IPS-15b (cell line): Measurements from ENCODE around the gene PKN1.

ENCODE experiments used
- H3K27me3 ChIP-seq: one replicate; pipeline ENCODE4 v1.6.1; 2013; ENCODE audit warnings: low read length; ENCODE audit not compliant: control insufficient read depth, insufficient read depth
- H3K36me3 ChIP-seq: one replicate; pipeline ENCODE4 v1.6.1; 2013; ENCODE audit warnings: low read length; ENCODE audit not compliant: control insufficient read depth, insufficient read depth
- H3K4me1 ChIP-seq: one replicate; pipeline ENCODE4 v1.6.1; 2013; ENCODE audit warnings: mild to moderate bottlenecking, low read length; ENCODE audit not compliant: control insufficient read depth, insufficient read depth
- H3K4me3 ChIP-seq: one replicate; pipeline ENCODE4 v1.5.1; 2013; ENCODE audit warnings: low read depth, low read length
- H3K9ac ChIP-seq: one replicate; pipeline ENCODE4 v1.6.1; 2013; ENCODE audit warnings: low read depth, mild to moderate bottlenecking, low read length
- H3K9me3 ChIP-seq: one replicate; pipeline ENCODE4 v1.6.1; 2013; ENCODE audit warnings: mild to moderate bottlenecking, low read length; ENCODE audit not compliant: control insufficient read depth, insufficient read depth

Gene PKN1

GRCh38 chr19:14505488-14506239 lies 72.6 kb downstream of the PKN1 start:
- no peak overlapping the region for H3K4me3 ChIP-seq
- no peaks in the 10 kb centered on the region for H3K36me3 ChIP-seq
- H3K4me1 ChIP-seq: no peaks in the 10 kb centered on the region
- no peaks in the 10 kb centered on the region for H3K27me3 ChIP-seq
- H3K9ac ChIP-seq: peak overlapping the region; percentile 16
- H3K9me3 ChIP-seq: no peaks in the 10 kb centered on the region

GRCh38 chr19:14507704-14508542 lies 74.8 kb downstream of the PKN1 start:
- no peak overlapping the region for H3K4me3 ChIP-seq
- H3K9me3 ChIP-seq: no peaks in the 10 kb centered on the region
- no peaks in the 10 kb centered on the region for H3K36me3 ChIP-seq
- H3K9ac ChIP-seq: no peak overlapping the region
- no peaks in the 10 kb centered on the region for H3K4me1 ChIP-seq
- H3K27me3 ChIP-seq: no peaks in the 10 kb centered on the region

- Histone ChIP-seq H3K9ac (no peak overlapping the region), H3K9me3 (no peaks in the 10 kb centered on the region), H3K4me3 (no peak overlapping the region), H3K4me1 (no peaks in the 10 kb centered on the region), H3K27me3 (no peaks in the 10 kb centered on the region), H3K36me3 (peaks cover 10% of the 10 kb centered on the region)
Measured at GRCh38 chr19:14510311-14511228, 77.5 kb downstream of the PKN1 start.

GRCh38 chr19:14511229-14511593 lies 78.1 kb downstream of the PKN1 start:
- no peaks in the 10 kb centered on the region for H3K27me3 ChIP-seq
- no peaks in the 10 kb centered on the region for H3K9me3 ChIP-seq
- no peaks in the 10 kb centered on the region for H3K4me1 ChIP-seq
- H3K4me3 ChIP-seq: no peak overlapping the region
- no peak overlapping the region for H3K9ac ChIP-seq
- H3K36me3 ChIP-seq: peaks cover 15% of the 10 kb centered on the region

GRCh38 chr19:14512406-14512961 lies 79.4 kb downstream of the PKN1 start:
- no peaks in the 10 kb centered on the region for H3K9me3 ChIP-seq
- no peaks in the 10 kb centered on the region for H3K27me3 ChIP-seq
- no peaks in the 10 kb centered on the region for H3K4me1 ChIP-seq
- H3K4me3 ChIP-seq: no peak overlapping the region
- H3K36me3 ChIP-seq: peaks cover 22% of the 10 kb centered on the region
- H3K9ac ChIP-seq: no peak overlapping the region

GRCh38 chr19:14514215-14514863 lies 81.2 kb downstream of the PKN1 start:
- Histone ChIP-seq H3K9ac (no peak overlapping the region), H3K4me1 (no peaks in the 10 kb centered on the region), H3K36me3 (peaks cover 22% of the 10 kb centered on the region), H3K4me3 (no peak overlapping the region), H3K9me3 (no peaks in the 10 kb centered on the region), H3K27me3 (no peaks in the 10 kb centered on the region)

GRCh38 chr19:14515501-14516047 lies 82.5 kb downstream of the PKN1 start:
- Histone ChIP-seq H3K9ac (no peak overlapping the region), H3K27me3 (no peaks in the 10 kb centered on the region), H3K36me3 (peaks cover 22% of the 10 kb centered on the region), H3K4me3 (no peak overlapping the region), H3K9me3 (no peaks in the 10 kb centered on the region), H3K4me1 (peaks cover 6% of the 10 kb centered on the region)

- Histone ChIP-seq H3K36me3 (peaks cover 22% of the 10 kb centered on the region), H3K27me3 (no peaks in the 10 kb centered on the region), H3K9me3 (no peaks in the 10 kb centered on the region), H3K9ac (no peak overlapping the region), H3K4me3 (peak overlapping the region; percentile 86), H3K4me1 (peaks cover 6% of the 10 kb centered on the region)
Measured at GRCh38 chr19:14516048-14516534, 83.0 kb downstream of the PKN1 start.

GRCh38 chr19:14516746-14517438 lies 83.8 kb downstream of the PKN1 start:
- Histone ChIP-seq H3K27me3 (no peaks in the 10 kb centered on the region), H3K4me1 (peaks cover 6% of the 10 kb centered on the region), H3K9me3 (no peaks in the 10 kb centered on the region), H3K9ac (peak overlapping the region; percentile 54), H3K4me3 (peak overlapping the region; percentile 86), H3K36me3 (peaks cover 22% of the 10 kb centered on the region)

- Histone ChIP-seq H3K36me3 (peaks cover 22% of the 10 kb centered on the region), H3K27me3 (no peaks in the 10 kb centered on the region), H3K4me3 (peak overlapping the region; percentile 86), H3K4me1 (peaks cover 6% of the 10 kb centered on the region), H3K9me3 (no peaks in the 10 kb centered on the region), H3K9ac (peak overlapping the region; percentile 54)
Measured at GRCh38 chr19:14517446-14517839, 84.3 kb downstream of the PKN1 start.
